Hepatocyte (in vitro differentiated cells): Measurements from ENCODE around the gene SYT1. TPM values are rescaled to one million over a fixed set of nuclear protein-coding genes. Genes with fewer than 3 reads are reported as not detected.

ENCODE experiments used
- DNase-seq: peaks from one replicate; pipeline ENCODE4 v3.0.0-alpha.2; 2016; ENCODE audit warnings: low spot score
- H2AFZ ChIP-seq: fragments of 200-600 bp; sonication (generic); 2 replicates; pipeline ENCODE4 v1.6.0; 2016; ENCODE audit warnings: antibody characterized with exemption, mild to moderate bottlenecking
- H3K27ac ChIP-seq: fragments of 200-600 bp; sonication (generic); 2 replicates; pipeline ENCODE4 v1.5.1; 2016; ENCODE audit warnings: mild to moderate bottlenecking
- H3K27me3 ChIP-seq: fragments of 200-600 bp; sonication (generic); 2 replicates; pipeline ENCODE4 v1.6.1; 2016
- H3K36me3 ChIP-seq: fragments of 200-600 bp; sonication (generic); replicated peaks from 2 replicates; pipeline ENCODE4 v1.5.1; 2016; ENCODE audit warnings: low read depth; ENCODE audit not compliant: insufficient read depth
- H3K4me1 ChIP-seq: fragments of 200-600 bp; sonication (generic); 2 replicates; pipeline ENCODE4 v1.5.1; 2016; ENCODE audit warnings: mild to moderate bottlenecking, moderate library complexity; ENCODE audit not compliant: insufficient read depth
- H3K4me2 ChIP-seq: fragments of 200-600 bp; sonication (generic); 2 replicates; pipeline ENCODE4 v1.6.0; 2016
- H3K4me3 ChIP-seq: fragments of 200-600 bp; sonication (generic); 2 replicates; pipeline ENCODE4 v1.5.1; 2016; ENCODE audit warnings: mild to moderate bottlenecking
- H3K79me2 ChIP-seq: fragments of 200-600 bp; sonication (generic); 2 replicates; pipeline ENCODE4 v1.6.0; 2017; ENCODE audit warnings: mild to moderate bottlenecking
- H3K9me2 ChIP-seq: fragments of 200-600 bp; sonication (generic); replicated peaks from 2 replicates; pipeline ENCODE4 v1.6.0; 2017; ENCODE audit warnings: mild to moderate bottlenecking; ENCODE audit not compliant: insufficient read depth
- H3K9me3 ChIP-seq: fragments of 200-600 bp; sonication (generic); 2 replicates; pipeline ENCODE4 v1.5.1; 2016; ENCODE audit warnings: low read depth, mild to moderate bottlenecking
- H4K20me1 ChIP-seq: fragments of 200-600 bp; sonication (generic); 2 replicates; pipeline ENCODE4 v1.6.0; 2016; ENCODE audit warnings: mild to moderate bottlenecking; ENCODE audit not compliant: insufficient read depth, poor library complexity, severe bottlenecking
- EZH2 ChIP-seq: fragments of 200-600 bp; sonication (generic); IDR thresholded peaks from 2 replicates; pipeline ENCODE4 v1.6.1; 2016; ENCODE audit warnings: antibody characterized with exemption, mild to moderate bottlenecking, borderline replicate concordance
- EZH2phosphoT487 ChIP-seq: fragments of 200-600 bp; sonication (generic); IDR thresholded peaks from one replicate; pipeline ENCODE4 v1.6.1; 2018; ENCODE audit warnings: antibody characterized with exemption, mild to moderate bottlenecking, low read depth, moderate library complexity; ENCODE audit not compliant: unreplicated experiment, severe bottlenecking
- WGBS: methylation state at CpG from one replicate; pipeline ENCODE4 v1.1.6; 2016; ENCODE audit warnings: low lambda C conversion rate; ENCODE audit errors: missing lambda C conversion rate; 5-methylcytosine and 5-hydroxymethylcytosine counted together
- polyA plus RNA-seq: library from polyadenylated mRNA; unstranded; fragments of >200 nt; fragmentation: Nextera tagmentation; extraction: Ambion mirVana; gene quantifications from 2 replicates; pipeline ENCODE4 v1.2.1, GENCODE V29; 2016
- total RNA-seq: library from RNA; depleted of rRNA; stranded (reverse); fragments of >200 nt; gene quantifications from 2 replicates; pipeline ENCODE4 v1.2.3, GENCODE V29; 2014
- TF ChIP-seq, protein P1 (sequence below): fragments of 200-600 bp; sonication (generic); IDR thresholded peaks from 2 replicates; pipeline ENCODE4 v1.5.1; 2016; ENCODE audit warnings: antibody characterized with exemption, mild to moderate bottlenecking; ENCODE audit not compliant: poor library complexity

The SYT1 gene
- total and polyA plus RNA-seq, 2 experiments from 2014 or later, result 1.3 to 2.5 TPM

DNA sequence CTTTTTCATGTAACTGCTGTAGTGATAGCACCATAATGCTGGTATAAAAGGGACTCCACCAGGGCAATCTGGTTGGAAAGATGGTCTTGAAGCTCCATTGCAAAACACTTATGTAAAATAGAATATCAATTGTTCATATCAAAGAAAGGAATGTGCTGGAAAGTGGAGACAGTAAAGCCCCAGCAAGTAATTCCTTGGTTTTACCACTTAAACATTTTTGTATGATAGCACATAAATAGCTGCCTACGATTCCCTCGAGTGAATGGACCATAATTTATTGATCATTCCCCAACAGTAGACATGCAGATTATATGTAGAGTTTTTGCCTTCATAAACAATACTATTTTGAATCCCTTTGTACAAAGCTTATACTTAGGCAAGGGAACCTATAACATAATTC, 550.7 kb downstream of the SYT1 start:
- Histone ChIP-seq H3K27me3 (no peaks in the 10 kb centered on the region), H3K36me3 (no peaks in the 10 kb centered on the region), H4K20me1 (no peaks in the 10 kb centered on the region), H2AFZ (no peak overlapping the region), H3K27ac (peak overlapping the region; percentile 84), H3K4me2 (peak overlapping the region; percentile 60), H3K79me2 (no peaks in the 10 kb centered on the region), H3K9me3 (no peaks in the 10 kb centered on the region), H3K9me2 (no peaks in the 10 kb centered on the region), H3K4me3 (no peak overlapping the region), H3K4me1 (peaks cover 24% of the 10 kb centered on the region)
- TF ChIP-seq EZH2 (no peak), EZH2phosphoT487 (no peak)
- TF ChIP-seq, protein P1, sequence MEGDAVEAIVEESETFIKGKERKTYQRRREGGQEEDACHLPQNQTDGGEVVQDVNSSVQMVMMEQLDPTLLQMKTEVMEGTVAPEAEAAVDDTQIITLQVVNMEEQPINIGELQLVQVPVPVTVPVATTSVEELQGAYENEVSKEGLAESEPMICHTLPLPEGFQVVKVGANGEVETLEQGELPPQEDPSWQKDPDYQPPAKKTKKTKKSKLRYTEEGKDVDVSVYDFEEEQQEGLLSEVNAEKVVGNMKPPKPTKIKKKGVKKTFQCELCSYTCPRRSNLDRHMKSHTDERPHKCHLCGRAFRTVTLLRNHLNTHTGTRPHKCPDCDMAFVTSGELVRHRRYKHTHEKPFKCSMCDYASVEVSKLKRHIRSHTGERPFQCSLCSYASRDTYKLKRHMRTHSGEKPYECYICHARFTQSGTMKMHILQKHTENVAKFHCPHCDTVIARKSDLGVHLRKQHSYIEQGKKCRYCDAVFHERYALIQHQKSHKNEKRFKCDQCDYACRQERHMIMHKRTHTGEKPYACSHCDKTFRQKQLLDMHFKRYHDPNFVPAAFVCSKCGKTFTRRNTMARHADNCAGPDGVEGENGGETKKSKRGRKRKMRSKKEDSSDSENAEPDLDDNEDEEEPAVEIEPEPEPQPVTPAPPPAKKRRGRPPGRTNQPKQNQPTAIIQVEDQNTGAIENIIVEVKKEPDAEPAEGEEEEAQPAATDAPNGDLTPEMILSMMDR, result no peak
- DNase-seq, result no peak
- 32% methylated on average over 2 of the region's 2 CpGs for WGBS

DNA sequence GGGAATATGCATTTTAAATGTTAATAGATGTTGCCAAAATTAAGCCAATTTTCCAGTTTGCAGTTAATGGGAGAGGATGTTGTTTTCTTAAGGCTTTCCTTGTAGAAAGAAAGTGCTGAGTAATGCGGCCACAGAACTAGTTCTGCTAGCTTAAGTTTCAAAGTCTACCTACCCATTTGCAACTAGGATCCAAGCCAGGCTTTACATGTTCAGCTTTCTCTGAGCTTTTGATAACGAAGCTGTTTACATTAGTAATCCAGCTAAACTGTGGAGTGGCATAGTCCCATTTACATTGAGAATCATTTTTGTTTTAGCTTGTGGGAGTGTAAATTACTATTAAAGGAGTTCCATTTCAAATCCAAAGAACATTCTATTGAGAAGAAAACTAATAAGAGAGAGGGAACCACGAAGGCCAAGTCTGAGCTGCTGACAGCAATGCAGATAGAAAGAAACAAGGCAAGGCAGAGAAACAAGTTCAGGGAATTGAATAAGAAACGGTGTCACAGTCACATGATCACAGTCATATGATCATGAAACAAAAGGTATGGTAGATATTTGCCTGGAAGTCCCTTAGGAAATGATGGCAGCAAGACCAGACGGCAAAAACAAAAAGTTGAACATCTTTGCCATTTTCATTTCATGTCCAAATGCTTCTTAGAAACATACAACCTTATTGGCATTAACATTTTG, 551.3 kb downstream of the SYT1 start:
- peak overlapping the region; percentile 84 for H3K27ac ChIP-seq
- peak overlapping the region; percentile 60 for H3K4me2 ChIP-seq
- H3K27me3 ChIP-seq, result no peaks in the 10 kb centered on the region
- DNase-seq, result peak; percentile 69
- TF ChIP-seq EZH2phosphoT487, result no peak
- TF ChIP-seq EZH2, result no peak
- TF ChIP-seq, protein P1, result no peak
- no peaks in the 10 kb centered on the region for H3K9me2 ChIP-seq
- H3K79me2 ChIP-seq, result no peaks in the 10 kb centered on the region
- H3K9me3 ChIP-seq, result no peaks in the 10 kb centered on the region
- no peaks in the 10 kb centered on the region for H4K20me1 ChIP-seq
- no peak overlapping the region for H3K4me3 ChIP-seq
- H3K36me3 ChIP-seq, result no peaks in the 10 kb centered on the region
- peak overlapping the region; percentile 41 for H2AFZ ChIP-seq
- peaks cover 30% of the 10 kb centered on the region for H3K4me1 ChIP-seq
- WGBS, result 35% methylated on average over 5 of the region's 5 CpGs

GRCh38 chr12:79420146-79420618, 555.6 kb downstream of the SYT1 start:
- Histone ChIP-seq H4K20me1 (no peaks in the 10 kb centered on the region), H3K27ac (peak overlapping the region; percentile 56), H3K9me2 (no peaks in the 10 kb centered on the region), H3K4me2 (no peak overlapping the region), H3K4me1 (peaks cover 36% of the 10 kb centered on the region), H3K9me3 (no peaks in the 10 kb centered on the region), H3K79me2 (no peaks in the 10 kb centered on the region), H2AFZ (no peak overlapping the region), H3K4me3 (no peak overlapping the region), H3K36me3 (no peaks in the 10 kb centered on the region), H3K27me3 (no peaks in the 10 kb centered on the region)
- DNase-seq, result peak; percentile 80
- TF ChIP-seq, protein P1, result peak; percentile 59
- no peak for TF ChIP-seq EZH2
